K562 (cell line): ENCODE measurements around the gene RGR. TPM values are rescaled to one million over a fixed set of nuclear protein-coding genes. Genes with fewer than 3 reads are reported as not detected.
A peak's percentile ranks its signal among the peaks of the same experiment; 100 is the strongest.

Experiments used
- ETS2 ChIP-seq: IDR thresholded peaks from 2 replicates; pipeline ENCODE4 v1.6.1; 2016; ENCODE audit warnings: borderline replicate concordance, missing genetic modification characterization, mild to moderate bottlenecking, moderate library complexity, missing compliant biosample characterization; ENCODE audit not compliant: poor library complexity, severe bottlenecking
- HIVEP1 ChIP-seq: fragments of 250-450 bp; sonication (Bioruptor Pico); IDR thresholded peaks from 2 replicates; pipeline ENCODE4 v1.4.0; 2020; ENCODE audit warnings: mild to moderate bottlenecking
- L3MBTL2 ChIP-seq: fragments of 450-650 bp; IDR thresholded peaks from 2 replicates; pipeline ENCODE4 v1.6.1; 2016; ENCODE audit warnings: mild to moderate bottlenecking, moderate library complexity
- SMARCB1 ChIP-seq: IDR thresholded peaks from 2 replicates; pipeline ENCODE4 v1.6.1; 2011; ENCODE audit warnings: improper control_type of control experiment, low read depth; ENCODE audit not compliant: insufficient read length
- polyA plus RNA-seq, 8 experiments: library from polyadenylated mRNA; depleted of rRNA in 4 of 8; stranded (reverse) in 5 of 8; unstranded in 3 of 8; fragments of >200 nt; fragmentation: Nextera tagmentation in 2 of 8; fragmentation: Illumina TruSeq in 1 of 8; extraction: Ambion mirVana in 2 of 8; extraction: Trizol in 1 of 8; gene quantifications; 2 replicates each; pipeline versions ENCODE4 v1.2.1 to v1.2.3, GENCODE V29; 2011 to 2014; ENCODE audit warnings: inconsistent platforms in 1 of 8, missing spikeins in 1 of 8
- total RNA-seq, 7 experiments: library from RNA; depleted of rRNA in 6 of 7; stranded (reverse); fragments of >200 nt in 6 of 7; fragmentation: Illumina TruSeq in 2 of 7; extraction: Trizol in 2 of 7; gene quantifications; 2 replicates each; pipeline versions ENCODE4 v1.2.1 to v1.2.3, GENCODE V29; 2011 to 2021; ENCODE audit warnings: low replicate concordance in 1 of 7
- TF ChIP-seq, protein P1 (sequence below): fragments of 450-650 bp; IDR thresholded peaks from 2 replicates; pipeline ENCODE4 v1.6.1; 2016; ENCODE audit warnings: mild to moderate bottlenecking, moderate library complexity
- TF ChIP-seq, protein P2 (sequence below): fragments of 200-800 bp; sonication (Bioruptor generic); IDR thresholded peaks from 2 replicates; pipeline ENCODE4 v1.6.1; 2017; ENCODE audit warnings: missing genetic modification characterization, missing compliant biosample characterization
- TF ChIP-seq, protein P3 (sequence below), 2 experiments: IDR thresholded peaks; 2 replicates each; pipeline ENCODE4 v1.6.1; 2011; ENCODE audit warnings: borderline replicate concordance in 1 of 2, control low read depth in 1 of 2, low read depth in 1 of 2, low read length in 1 of 2, mild to moderate bottlenecking in 1 of 2, mixed read lengths in 1 of 2, moderate library complexity in 1 of 2; ENCODE audit not compliant: insufficient read depth in 1 of 2, insufficient read length in 1 of 2, poor library complexity in 1 of 2, severe bottlenecking in 1 of 2; ENCODE audit errors: extremely low read depth in 1 of 2
- TF ChIP-seq, protein P4 (sequence below): fragments of 250-450 bp; sonication (Bioruptor Pico); IDR thresholded peaks from 2 replicates; pipeline ENCODE4 v1.8.0; 2021; ENCODE audit warnings: borderline replicate concordance, mild to moderate bottlenecking, moderate library complexity; ENCODE audit not compliant: poor library complexity, severe bottlenecking

RGR gene
- total and polyA plus RNA-seq, 9 of the 15 experiments (the other 6 are each of a cell fraction or from before 2014, with no cell fraction given), result not detected

DNA sequence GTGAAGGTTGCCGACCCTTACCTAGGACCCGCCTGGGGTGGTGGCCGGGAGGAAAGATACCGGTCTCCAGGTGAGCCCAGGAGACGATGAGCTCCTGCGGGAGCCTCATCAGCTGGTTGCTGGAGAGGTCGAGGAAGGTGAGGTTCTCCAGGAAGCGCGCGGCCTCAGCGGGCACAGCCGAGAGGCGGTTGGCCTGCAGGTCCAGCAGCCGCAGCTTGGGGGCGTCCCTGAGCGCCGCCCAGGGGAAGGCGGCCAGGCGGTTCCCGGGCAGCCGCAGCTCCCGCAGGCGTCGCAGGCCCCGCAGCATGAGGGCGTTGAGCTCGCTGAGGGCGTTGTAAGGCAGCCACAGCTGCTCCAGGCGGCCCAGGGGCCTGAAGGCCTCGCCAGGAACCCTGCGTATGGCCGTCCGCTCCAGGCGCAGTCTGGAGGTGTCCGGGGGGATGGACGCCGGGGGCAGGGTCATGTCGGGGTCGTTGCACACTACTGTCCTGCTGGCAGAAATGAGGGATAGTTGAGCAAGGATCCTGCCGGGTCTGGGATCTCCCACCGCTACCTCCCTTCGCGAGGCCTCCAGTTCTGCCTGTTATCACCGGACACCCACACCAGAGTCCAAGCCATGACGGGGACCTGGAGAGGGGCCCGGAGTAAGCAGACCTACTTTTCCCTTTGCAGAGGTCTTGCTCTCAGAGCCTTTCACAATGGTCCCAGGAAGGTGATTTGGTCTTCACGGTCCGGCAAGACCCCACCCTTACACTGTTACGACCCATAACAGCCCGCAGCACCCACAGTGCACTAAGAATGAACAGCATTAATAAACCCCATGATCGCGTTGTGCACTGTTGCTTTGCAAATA lies 7.4 kb upstream of the RGR start (continued):
- TF ChIP-seq, protein P1, sequence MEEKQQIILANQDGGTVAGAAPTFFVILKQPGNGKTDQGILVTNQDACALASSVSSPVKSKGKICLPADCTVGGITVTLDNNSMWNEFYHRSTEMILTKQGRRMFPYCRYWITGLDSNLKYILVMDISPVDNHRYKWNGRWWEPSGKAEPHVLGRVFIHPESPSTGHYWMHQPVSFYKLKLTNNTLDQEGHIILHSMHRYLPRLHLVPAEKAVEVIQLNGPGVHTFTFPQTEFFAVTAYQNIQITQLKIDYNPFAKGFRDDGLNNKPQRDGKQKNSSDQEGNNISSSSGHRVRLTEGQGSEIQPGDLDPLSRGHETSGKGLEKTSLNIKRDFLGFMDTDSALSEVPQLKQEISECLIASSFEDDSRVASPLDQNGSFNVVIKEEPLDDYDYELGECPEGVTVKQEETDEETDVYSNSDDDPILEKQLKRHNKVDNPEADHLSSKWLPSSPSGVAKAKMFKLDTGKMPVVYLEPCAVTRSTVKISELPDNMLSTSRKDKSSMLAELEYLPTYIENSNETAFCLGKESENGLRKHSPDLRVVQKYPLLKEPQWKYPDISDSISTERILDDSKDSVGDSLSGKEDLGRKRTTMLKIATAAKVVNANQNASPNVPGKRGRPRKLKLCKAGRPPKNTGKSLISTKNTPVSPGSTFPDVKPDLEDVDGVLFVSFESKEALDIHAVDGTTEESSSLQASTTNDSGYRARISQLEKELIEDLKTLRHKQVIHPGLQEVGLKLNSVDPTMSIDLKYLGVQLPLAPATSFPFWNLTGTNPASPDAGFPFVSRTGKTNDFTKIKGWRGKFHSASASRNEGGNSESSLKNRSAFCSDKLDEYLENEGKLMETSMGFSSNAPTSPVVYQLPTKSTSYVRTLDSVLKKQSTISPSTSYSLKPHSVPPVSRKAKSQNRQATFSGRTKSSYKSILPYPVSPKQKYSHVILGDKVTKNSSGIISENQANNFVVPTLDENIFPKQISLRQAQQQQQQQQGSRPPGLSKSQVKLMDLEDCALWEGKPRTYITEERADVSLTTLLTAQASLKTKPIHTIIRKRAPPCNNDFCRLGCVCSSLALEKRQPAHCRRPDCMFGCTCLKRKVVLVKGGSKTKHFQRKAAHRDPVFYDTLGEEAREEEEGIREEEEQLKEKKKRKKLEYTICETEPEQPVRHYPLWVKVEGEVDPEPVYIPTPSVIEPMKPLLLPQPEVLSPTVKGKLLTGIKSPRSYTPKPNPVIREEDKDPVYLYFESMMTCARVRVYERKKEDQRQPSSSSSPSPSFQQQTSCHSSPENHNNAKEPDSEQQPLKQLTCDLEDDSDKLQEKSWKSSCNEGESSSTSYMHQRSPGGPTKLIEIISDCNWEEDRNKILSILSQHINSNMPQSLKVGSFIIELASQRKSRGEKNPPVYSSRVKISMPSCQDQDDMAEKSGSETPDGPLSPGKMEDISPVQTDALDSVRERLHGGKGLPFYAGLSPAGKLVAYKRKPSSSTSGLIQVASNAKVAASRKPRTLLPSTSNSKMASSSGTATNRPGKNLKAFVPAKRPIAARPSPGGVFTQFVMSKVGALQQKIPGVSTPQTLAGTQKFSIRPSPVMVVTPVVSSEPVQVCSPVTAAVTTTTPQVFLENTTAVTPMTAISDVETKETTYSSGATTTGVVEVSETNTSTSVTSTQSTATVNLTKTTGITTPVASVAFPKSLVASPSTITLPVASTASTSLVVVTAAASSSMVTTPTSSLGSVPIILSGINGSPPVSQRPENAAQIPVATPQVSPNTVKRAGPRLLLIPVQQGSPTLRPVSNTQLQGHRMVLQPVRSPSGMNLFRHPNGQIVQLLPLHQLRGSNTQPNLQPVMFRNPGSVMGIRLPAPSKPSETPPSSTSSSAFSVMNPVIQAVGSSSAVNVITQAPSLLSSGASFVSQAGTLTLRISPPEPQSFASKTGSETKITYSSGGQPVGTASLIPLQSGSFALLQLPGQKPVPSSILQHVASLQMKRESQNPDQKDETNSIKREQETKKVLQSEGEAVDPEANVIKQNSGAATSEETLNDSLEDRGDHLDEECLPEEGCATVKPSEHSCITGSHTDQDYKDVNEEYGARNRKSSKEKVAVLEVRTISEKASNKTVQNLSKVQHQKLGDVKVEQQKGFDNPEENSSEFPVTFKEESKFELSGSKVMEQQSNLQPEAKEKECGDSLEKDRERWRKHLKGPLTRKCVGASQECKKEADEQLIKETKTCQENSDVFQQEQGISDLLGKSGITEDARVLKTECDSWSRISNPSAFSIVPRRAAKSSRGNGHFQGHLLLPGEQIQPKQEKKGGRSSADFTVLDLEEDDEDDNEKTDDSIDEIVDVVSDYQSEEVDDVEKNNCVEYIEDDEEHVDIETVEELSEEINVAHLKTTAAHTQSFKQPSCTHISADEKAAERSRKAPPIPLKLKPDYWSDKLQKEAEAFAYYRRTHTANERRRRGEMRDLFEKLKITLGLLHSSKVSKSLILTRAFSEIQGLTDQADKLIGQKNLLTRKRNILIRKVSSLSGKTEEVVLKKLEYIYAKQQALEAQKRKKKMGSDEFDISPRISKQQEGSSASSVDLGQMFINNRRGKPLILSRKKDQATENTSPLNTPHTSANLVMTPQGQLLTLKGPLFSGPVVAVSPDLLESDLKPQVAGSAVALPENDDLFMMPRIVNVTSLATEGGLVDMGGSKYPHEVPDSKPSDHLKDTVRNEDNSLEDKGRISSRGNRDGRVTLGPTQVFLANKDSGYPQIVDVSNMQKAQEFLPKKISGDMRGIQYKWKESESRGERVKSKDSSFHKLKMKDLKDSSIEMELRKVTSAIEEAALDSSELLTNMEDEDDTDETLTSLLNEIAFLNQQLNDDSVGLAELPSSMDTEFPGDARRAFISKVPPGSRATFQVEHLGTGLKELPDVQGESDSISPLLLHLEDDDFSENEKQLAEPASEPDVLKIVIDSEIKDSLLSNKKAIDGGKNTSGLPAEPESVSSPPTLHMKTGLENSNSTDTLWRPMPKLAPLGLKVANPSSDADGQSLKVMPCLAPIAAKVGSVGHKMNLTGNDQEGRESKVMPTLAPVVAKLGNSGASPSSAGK, result peak; percentile 70
- TF ChIP-seq SMARCB1 (no peak), HIVEP1 (CRISPR knock-in tag) (no peak), L3MBTL2 (peak; percentile 94), ETS2 (no peak)
- TF ChIP-seq, protein P2, sequence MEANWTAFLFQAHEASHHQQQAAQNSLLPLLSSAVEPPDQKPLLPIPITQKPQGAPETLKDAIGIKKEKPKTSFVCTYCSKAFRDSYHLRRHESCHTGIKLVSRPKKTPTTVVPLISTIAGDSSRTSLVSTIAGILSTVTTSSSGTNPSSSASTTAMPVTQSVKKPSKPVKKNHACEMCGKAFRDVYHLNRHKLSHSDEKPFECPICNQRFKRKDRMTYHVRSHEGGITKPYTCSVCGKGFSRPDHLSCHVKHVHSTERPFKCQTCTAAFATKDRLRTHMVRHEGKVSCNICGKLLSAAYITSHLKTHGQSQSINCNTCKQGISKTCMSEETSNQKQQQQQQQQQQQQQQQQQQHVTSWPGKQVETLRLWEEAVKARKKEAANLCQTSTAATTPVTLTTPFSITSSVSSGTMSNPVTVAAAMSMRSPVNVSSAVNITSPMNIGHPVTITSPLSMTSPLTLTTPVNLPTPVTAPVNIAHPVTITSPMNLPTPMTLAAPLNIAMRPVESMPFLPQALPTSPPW (CRISPR knock-in tag), result no peak
- TF ChIP-seq, protein P3, sequence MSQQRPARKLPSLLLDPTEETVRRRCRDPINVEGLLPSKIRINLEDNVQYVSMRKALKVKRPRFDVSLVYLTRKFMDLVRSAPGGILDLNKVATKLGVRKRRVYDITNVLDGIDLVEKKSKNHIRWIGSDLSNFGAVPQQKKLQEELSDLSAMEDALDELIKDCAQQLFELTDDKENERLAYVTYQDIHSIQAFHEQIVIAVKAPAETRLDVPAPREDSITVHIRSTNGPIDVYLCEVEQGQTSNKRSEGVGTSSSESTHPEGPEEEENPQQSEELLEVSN (IDR thresholded peaks at IDR 0.05; ENCODE audit: borderline replicate concordance in 1 of 2, extremely low read depth in 1 of 2, insufficient read depth in 1 of 2, insufficient read length in 1 of 2, low read depth in 1 of 2, low read length in 1 of 2, poor library complexity in 1 of 2, severe bottlenecking in 1 of 2), result peak; percentile 76 to 97
- TF ChIP-seq, protein P4, sequence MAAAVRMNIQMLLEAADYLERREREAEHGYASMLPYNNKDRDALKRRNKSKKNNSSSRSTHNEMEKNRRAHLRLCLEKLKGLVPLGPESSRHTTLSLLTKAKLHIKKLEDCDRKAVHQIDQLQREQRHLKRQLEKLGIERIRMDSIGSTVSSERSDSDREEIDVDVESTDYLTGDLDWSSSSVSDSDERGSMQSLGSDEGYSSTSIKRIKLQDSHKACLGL (CRISPR knock-in tag), result no peak
